ENCODE results near the gene ZC3H18.
A peak's percentile ranks its signal among the peaks of the same experiment; 100 is the strongest.

The ZC3H18 gene

DNA sequence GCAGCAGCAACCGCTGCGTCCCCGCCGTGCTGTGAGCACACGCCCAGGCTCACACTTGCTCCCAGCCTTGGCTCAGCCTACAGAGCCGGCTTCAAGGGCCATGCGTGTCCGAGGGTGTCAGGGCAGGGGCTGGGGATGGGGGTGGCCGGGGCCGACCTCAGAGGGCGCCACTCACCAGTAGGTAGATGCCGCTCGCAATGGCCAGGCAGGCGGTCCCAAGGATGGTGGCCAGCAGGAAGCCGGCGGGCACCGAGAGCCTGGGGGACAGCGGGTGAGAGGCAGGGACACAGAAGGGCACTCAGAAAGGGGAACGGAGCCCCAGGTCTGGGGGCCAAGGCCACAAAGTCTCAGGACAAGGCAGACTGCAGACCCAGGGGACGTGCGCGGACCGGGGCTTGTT lies 75.7 kb downstream of the ZC3H18 start:
- Mint-ChIP-seq H3K36me3 (ENCODE audit: low read depth) (peaks cover 47% of the 10 kb centered on the region), H3K27ac (peak overlapping the region; percentile 69), H3K4me1 (ENCODE audit: low read depth) (peaks cover 18% of the 10 kb centered on the region), H3K27me3 (no peaks in the 10 kb centered on the region), H3K9me3 (no peaks in the 10 kb centered on the region), H3K4me3 (no peak overlapping the region)
- no peak for DNase-seq

DNA sequence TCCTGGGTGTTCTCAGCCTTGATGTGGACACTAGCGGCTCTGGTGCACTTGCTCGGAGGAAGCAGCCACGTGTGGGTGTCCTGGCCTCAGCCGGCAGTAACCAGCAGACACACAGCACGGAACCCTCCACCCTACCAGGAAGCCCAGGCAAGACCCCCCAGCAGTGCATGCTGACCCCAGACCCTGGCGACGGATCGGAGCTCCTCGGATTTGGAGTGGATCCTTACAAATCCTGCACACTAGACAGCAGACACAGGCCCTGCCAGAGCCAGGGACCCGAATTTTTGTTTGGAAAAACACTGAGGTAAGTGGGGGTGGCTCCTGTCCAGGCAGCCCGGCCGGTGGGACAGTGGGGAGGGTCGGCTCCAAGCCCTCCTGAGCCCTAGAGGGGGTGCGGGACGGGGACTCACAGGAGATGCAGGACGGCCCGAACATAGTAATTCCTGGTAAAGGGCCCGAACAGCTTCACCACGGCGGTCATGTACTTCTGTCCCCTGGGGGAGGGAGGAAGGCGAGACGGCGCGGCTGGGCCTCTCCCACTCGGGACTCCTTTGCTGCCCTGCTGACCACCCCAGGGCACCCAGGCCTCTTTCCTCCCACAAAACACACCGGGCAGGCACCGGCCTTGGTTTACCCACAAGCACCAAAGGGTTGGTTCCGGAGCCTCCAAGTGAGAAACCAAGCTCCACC lies 76.3 kb downstream of the ZC3H18 start:
- Mint-ChIP-seq H3K36me3 (ENCODE audit: low read depth) (peaks cover 47% of the 10 kb centered on the region), H3K27me3 (no peaks in the 10 kb centered on the region), H3K9me3 (no peaks in the 10 kb centered on the region), H3K4me1 (ENCODE audit: low read depth) (peaks cover 23% of the 10 kb centered on the region), H3K27ac (peak overlapping the region; percentile 69), H3K4me3 (no peak overlapping the region)
- no peak for DNase-seq

DNA sequence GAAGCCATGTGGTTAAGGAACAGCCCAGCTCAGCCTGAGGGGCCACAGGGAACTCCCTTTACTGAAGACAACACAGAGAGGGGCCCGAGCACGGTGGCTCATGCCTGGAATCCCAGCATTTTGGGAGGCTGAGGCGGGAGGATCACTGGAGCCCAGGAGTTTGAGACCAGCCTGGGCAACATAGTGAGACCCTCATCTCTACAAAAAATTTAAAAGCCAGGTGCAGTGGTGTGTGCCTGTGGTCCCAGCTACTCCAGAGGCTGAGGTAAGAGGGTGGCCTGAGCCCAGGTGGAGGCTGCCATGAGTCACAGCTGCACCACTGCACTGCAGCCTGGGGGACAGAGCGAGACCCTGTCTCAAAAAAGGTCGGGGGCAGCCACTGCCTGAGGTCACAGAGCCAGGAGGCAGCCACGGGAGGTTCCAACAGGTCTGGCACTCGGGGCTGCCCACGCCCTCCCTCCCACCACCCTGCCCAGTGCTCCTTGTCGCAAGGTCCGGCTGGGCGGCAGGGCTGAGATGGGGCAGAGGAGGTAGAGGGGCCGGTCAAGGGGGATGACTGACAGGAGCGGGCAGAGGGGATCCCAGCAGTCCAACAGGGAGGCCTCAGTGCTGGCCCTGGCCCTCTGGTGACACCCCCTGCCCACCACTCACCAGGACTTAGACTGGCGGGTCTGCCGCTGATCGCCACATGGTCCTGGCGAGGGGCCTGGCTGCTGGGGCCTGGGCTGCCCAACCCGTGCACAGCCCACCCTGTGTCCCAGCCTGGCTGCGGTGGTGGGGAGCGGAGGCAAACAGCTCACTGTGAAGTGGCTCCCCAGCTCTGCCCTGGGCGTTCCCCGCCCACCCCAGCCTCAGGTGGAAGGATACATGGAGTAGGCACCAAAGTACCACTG lies 77.2 kb downstream of the ZC3H18 start:
- Mint-ChIP-seq H3K4me1 (ENCODE audit: low read depth) (peaks cover 29% of the 10 kb centered on the region), H3K36me3 (ENCODE audit: low read depth) (peaks cover 43% of the 10 kb centered on the region), H3K4me3 (no peak overlapping the region), H3K27ac (no peak overlapping the region), H3K9me3 (no peaks in the 10 kb centered on the region), H3K27me3 (no peaks in the 10 kb centered on the region)
- no peak for DNase-seq

DNA sequence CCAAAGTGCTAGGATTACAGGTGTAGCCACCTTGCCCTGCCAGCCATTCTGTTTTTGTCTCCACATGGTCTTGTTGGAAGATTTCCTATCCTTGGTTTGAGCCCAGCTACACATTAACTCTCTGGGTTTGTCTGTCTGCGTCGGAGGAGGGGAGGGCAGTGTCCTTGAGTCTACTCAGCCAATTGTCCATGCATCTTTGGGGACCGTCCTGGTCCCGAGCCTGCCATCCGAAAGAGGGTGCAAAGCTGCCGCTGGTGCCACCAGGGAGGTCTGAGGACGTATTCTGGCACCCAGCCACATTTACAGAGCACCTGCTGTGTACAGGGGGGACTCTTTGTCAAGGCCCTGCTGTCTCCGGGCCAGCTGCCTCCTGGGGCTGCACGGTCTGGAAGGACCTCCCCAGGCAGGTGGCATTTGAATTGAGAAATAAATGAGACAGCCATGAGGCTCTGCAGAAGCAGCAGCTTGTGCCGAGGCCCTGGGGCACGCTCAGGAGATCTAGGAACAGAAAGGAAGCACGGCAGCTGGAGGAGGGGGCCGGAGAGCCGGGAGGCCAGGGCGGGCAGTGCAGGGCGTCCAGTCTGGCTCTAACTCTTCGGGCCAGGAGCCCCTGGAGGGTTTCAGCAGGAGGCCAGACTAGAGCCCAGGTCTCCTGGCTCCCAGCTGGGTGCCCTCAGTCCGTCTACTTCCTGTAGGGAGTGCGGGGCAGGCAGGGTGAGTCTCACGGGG lies 79.2 kb downstream of the ZC3H18 start:
- peak overlapping the region; percentile 85 for H3K27ac Mint-ChIP-seq
- no peak for DNase-seq
- H3K9me3 Mint-ChIP-seq: no peaks in the 10 kb centered on the region
- H3K4me1 Mint-ChIP-seq (ENCODE audit: low read depth): peaks cover 25% of the 10 kb centered on the region
- peaks cover 43% of the 10 kb centered on the region for H3K36me3 Mint-ChIP-seq (ENCODE audit: low read depth)
- H3K27me3 Mint-ChIP-seq: no peaks in the 10 kb centered on the region
- peak overlapping the region; percentile 88 for H3K4me3 Mint-ChIP-seq

DNA sequence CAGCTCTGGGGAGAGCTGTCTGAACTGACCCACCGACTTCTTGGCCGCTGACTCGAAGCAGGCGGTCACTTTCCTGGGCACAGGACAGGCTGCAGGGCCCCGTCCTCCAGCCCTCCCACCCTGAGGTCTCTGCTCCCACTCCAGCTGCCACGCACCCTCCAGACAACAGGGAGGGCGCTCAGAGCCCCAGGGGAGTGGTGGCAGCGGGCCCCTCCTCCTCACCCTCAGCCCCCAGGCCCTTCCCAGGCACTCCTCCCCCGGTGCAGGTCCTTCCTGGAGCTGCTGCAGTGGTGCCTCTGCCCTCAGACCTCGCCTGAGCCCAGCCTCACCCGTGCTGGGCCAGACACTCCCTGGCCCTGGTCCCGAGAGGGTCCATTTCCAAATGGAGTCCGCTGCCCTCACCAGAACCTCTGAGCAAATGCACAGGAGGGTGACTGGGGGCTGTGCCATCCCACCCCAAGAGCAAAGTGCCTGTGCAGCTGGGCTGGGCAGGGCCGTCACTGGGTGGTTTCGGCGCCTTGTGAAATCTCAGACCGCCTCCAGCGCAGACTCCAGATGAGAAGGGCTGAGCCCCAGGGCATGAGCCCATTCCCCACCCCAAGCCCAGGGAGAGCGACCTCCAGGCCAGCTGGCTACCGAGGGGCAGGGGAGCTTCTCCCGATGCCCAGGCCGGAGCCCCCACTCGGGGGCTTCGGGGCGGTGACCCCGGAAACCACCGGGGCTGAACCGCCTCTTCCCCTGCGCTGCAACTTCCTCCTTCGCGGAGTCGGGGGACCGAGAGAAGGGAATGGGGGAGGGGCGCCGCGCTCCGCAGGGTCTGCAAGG lies 79.9 kb downstream of the ZC3H18 start:
- H3K4me3 Mint-ChIP-seq: peak overlapping the region; percentile 88
- DNase-seq: peak; percentile 74
- H3K36me3 Mint-ChIP-seq (ENCODE audit: low read depth): peaks cover 43% of the 10 kb centered on the region
- H3K27me3 Mint-ChIP-seq: no peaks in the 10 kb centered on the region
- no peaks in the 10 kb centered on the region for H3K9me3 Mint-ChIP-seq
- H3K27ac Mint-ChIP-seq: peak overlapping the region; percentile 85
- H3K4me1 Mint-ChIP-seq (ENCODE audit: low read depth): peaks cover 23% of the 10 kb centered on the region

DNA sequence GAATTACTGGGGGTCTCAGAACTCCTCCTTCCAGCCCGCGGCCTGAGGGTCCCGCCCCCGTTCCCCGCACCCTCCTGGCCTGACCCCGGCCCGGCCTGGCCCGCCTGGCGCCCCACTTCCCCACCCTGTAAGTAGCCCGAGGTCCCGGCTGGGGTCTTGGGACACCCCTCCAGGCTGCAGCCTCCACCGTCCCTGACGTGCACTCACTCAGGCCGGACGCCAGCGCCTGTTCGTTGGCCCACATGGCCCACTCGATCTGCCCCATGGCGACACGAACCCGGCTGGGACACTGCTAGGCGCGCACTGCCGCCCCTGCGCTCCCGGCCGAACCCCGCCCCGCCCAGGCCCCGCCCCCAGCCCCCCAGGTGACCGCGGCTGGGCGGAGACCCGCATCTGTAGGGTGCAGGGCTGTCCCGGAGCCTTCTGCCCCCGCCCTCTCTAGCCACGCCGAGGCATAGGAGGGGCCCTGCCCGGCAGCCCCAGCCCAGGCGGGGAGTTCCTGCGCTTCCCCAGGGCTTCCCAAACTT lies 80.6 kb downstream of the ZC3H18 start, which contains the start of gene CYBA:
TSS of gene CYBA (minus strand) at position 305 of the 527 bp plus-strand sequence. CDS start at position 265, 40 bp downstream.
- Mint-ChIP-seq H3K27ac (peak within 1 kb of the TSS; percentile 97), H3K36me3 (ENCODE audit: low read depth) (peaks cover 42% of the 10 kb centered on the region), H3K4me1 (ENCODE audit: low read depth) (peaks cover 20% of the 10 kb centered on the region), H3K27me3 (no peaks in the 10 kb centered on the region), H3K4me3 (peak within 1 kb of the TSS; percentile 88), H3K9me3 (no peaks in the 10 kb centered on the region)
- peak; percentile 90 for DNase-seq

DNA sequence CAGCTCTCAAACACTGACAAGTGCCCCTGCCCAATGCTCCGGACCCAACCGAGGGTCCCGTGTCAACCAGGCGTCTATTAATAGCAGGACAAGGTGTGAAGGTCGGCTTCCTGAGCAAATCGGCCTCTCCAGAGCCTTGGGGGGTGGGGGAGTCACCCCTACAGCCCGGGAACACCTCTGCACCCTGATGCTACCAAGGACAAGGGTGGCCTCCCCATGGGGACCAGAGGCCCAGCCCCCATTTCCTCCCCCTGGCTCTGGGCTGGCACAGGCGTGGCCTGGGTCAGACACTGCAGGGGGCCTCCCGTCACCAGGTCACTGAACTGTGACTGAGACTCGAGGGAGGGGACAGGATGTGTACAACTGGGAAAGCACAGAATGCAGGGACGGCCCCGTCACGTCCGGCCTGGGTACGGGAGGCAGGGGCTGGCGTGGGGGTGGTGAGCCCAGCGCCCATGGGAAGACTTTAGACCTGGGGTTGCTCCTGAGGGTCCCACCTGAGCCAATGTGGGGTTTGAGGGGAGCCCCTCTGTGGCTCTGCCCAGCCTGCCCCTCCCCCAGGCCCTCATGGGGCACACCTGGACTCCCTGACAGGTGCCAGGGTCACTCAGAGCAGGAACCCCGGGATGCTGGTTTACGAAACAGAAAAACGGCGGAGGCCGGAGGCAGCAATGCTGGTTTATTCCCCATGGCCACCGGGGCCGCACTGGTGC lies 81.2 kb downstream of the ZC3H18 start:
- DNase-seq: peak; percentile 79
- H3K9me3 Mint-ChIP-seq: no peaks in the 10 kb centered on the region
- no peaks in the 10 kb centered on the region for H3K27me3 Mint-ChIP-seq
- H3K27ac Mint-ChIP-seq: peak overlapping the region; percentile 97
- peak overlapping the region; percentile 88 for H3K4me3 Mint-ChIP-seq
- H3K36me3 Mint-ChIP-seq (ENCODE audit: low read depth): peaks cover 41% of the 10 kb centered on the region
- peaks cover 20% of the 10 kb centered on the region for H3K4me1 Mint-ChIP-seq (ENCODE audit: low read depth)

DNA sequence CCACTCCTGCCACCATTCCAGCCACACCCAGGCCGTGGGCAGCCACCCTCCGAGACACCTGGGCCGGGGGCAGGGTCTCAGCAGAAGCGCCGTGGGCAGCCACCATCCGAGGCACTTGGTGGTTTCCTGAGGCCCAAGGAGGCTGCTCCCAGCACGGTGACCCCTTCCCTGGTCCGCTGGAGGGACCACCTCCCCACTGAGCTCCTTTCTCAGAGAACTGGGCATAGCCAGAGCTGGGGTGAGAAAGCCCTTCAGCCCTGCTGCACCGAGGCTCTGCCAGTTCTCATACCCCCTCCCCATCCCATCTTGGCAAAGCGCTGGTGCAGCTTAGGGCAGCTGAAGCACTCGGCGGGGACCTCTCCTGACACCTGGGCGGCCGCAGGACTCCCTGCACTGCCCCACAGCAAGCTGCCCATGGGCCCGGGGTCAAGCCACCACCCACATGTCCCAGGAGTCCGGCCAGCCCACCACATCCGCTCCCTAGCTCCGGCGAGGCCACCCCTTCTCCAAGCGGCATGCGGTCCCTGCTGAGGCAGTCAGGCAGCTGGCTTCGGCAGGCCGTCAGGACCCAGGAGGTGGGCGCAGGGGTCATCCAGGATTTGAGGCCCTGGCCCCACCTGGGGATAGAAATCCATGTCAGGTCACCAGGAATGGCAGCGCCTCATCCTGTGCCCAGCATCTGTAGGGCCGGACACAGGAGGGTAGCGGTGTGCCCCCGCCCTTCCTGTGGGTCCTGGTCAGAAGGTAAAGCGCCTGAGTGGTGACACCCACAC lies 82.0 kb downstream of the ZC3H18 start:
- peaks cover 46% of the 10 kb centered on the region for H3K36me3 Mint-ChIP-seq (ENCODE audit: low read depth)

DNA sequence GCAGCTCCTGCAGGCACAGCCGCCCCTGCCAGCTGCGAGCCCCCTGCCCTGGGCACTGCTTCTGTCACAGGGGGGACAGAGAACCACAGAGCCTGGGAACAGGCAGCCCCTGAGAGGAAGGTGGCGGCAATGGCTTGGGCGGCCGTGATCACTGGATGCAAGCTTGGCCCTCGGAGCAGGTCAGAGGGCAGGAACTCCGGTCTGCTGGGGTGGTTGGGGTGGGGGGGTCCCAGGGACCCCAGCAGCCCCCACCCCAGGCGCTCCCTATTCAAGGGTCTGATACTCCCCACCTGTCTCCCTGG lies 82.5 kb downstream of the ZC3H18 start:
- DNase-seq: no peak
- H3K36me3 Mint-ChIP-seq (ENCODE audit: low read depth): peaks cover 46% of the 10 kb centered on the region
- no peak overlapping the region for H3K27ac Mint-ChIP-seq
- no peaks in the 10 kb centered on the region for H3K27me3 Mint-ChIP-seq
- no peak overlapping the region for H3K4me3 Mint-ChIP-seq
- H3K9me3 Mint-ChIP-seq: no peaks in the 10 kb centered on the region
- peaks cover 20% of the 10 kb centered on the region for H3K4me1 Mint-ChIP-seq (ENCODE audit: low read depth)

More for the DNA sequence above, 82.0 kb downstream of the ZC3H18 start:
- peak overlapping the region; percentile 12 for H3K4me3 Mint-ChIP-seq
- no peaks in the 10 kb centered on the region for H3K9me3 Mint-ChIP-seq
- no peaks in the 10 kb centered on the region for H3K27me3 Mint-ChIP-seq
- no peak for DNase-seq
- H3K27ac Mint-ChIP-seq: peak overlapping the region; percentile 97
- H3K4me1 Mint-ChIP-seq (ENCODE audit: low read depth): peaks cover 20% of the 10 kb centered on the region

DNA sequence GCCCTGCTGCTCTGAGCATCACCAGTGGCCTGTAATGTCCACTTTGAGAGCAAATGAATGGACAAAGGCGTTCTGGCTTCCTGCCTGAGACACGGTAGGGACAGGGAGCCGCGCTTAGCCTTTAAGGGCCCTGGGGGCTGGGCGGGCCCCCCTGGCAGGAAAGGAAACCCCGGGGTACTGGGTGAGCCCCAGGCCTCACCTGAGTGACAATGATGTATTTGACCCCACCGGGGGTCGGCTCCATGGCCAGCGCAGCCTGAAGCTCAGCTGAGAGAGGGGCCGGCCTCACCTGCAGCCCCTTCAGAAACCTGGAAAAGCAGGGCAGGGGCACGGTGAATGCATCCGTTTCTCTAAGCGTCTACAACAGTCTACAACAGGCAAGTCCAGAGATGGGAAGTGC lies 82.9 kb downstream of the ZC3H18 start:
- Mint-ChIP-seq H3K4me1 (ENCODE audit: low read depth) (peaks cover 20% of the 10 kb centered on the region), H3K4me3 (no peak overlapping the region), H3K9me3 (no peaks in the 10 kb centered on the region), H3K27ac (peak overlapping the region; percentile 50), H3K36me3 (ENCODE audit: low read depth) (peaks cover 50% of the 10 kb centered on the region), H3K27me3 (no peaks in the 10 kb centered on the region)
- no peak for DNase-seq

DNA sequence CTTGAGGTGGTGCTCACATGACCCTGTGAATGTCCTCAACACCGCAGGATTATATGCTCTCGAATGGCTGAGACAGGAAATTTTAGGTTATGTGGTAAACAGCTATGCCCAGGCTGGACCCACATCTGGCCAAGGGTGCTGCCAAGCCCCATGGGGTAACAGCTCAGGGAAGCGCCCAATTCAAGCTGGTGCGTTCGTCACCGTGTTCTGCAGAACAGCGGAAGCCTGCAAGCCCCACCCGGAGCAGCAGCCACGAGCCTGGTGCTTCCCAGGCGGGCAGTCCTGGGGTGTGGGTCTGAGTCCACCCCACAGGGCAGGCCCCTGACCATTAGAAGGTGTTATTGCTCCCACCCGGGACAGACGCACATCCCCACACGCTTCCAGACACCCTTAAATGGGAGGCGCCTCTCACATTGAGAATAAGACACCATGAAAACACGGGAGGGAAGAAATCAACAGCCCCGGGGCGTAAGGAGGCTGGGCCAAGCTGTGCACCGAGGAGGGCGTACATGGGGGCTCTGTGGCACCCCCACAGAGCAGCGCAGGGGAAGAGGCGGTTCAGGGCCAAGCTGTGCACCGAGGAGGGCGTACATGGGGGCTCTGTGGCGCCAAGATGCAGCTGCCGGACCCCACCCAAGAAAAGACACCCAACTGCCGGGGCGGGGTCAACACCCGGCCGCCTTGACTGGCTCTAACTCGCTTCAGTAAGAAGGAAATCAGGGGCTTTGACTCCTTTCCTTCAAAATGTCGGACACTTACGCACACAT lies 83.6 kb downstream of the ZC3H18 start:
- H3K4me1 Mint-ChIP-seq (ENCODE audit: low read depth): peaks cover 20% of the 10 kb centered on the region
- no peak overlapping the region for H3K4me3 Mint-ChIP-seq
- H3K27ac Mint-ChIP-seq: peak overlapping the region; percentile 50
- H3K36me3 Mint-ChIP-seq (ENCODE audit: low read depth): peaks cover 52% of the 10 kb centered on the region
- H3K27me3 Mint-ChIP-seq: no peaks in the 10 kb centered on the region
- no peak for DNase-seq
- H3K9me3 Mint-ChIP-seq: no peaks in the 10 kb centered on the region

DNA sequence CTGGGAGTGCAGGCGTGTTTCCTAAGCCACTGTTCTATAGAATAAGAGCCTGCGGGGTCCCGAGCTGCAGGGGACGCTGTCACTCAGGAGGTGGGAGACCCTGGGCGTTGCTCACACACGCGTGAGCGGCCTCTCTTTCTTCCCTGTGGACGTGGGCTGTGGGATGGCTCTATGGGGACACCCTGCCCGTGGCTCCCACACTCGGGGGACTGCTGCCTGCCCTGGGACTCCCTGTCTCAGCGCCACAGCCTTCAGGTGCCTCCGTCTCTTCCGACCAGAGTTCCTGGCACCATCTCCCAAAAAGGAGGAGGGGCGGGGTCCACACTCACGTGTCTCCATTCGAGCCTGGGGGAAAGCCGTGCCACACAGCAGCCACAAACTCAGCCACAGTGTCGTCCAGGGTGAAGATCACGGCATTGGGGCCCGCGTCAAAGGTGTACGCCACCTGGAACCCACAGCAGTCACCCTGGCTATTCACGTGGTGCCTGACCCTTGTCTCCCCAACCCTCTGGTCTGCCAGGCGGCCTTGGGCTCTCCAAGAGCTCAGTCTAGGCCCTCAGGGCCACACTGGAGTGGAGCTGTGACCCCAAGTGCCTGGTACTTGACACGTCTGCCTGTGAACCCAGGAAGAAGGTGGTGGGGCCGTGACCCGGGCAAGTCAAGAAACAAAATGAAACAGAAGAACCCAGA lies 84.3 kb downstream of the ZC3H18 start:
- Mint-ChIP-seq H3K36me3 (ENCODE audit: low read depth) (peaks cover 48% of the 10 kb centered on the region), H3K27ac (peak overlapping the region; percentile 13)

More for the DNA sequence above, 84.3 kb downstream of the ZC3H18 start:
- Mint-ChIP-seq H3K4me3 (no peak overlapping the region), H3K27me3 (no peaks in the 10 kb centered on the region), H3K9me3 (no peaks in the 10 kb centered on the region), H3K4me1 (ENCODE audit: low read depth) (peaks cover 15% of the 10 kb centered on the region)
- DNase-seq: no peak

Data from activated T-cell treated with anti-CD3 and anti-CD28 coated beads, Interleukin-2, amount 50 U/mL, for 24 hours (primary cell).